ENCODE data around the gene NLGN1.

DNA sequence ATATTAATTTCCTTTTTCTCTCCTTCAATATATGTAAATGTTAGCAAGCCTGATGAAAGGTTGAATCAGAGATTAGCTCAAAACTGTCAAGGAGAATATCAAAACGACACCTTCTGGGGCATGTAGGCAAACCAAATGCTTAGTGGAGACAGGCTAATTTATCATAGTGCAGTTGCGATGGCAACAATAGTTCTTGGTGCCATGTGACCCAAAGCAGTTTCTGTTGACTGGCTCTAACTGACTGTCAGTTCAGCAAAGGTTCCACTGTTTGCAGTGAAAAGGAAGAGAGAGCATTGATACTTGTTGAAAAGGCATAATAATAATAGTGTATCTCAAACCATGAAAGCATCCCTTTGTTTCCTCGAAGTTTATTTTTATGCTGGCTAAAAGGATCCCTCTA is 513.9 kb downstream of the NLGN1 start:
- no peak for TF ChIP-seq ZFP30 (CRISPR knock-in tag; IDR thresholded peaks at IDR 0.05)
- TF ChIP-seq CSDC2 (CRISPR knock-in tag; IDR thresholded peaks at IDR 0.05), result no peak
- TF ChIP-seq ZC3H10 (CRISPR knock-in tag; IDR thresholded peaks at IDR 0.05), result no peak
- TF ChIP-seq TSHZ2 (CRISPR knock-in tag; IDR thresholded peaks at IDR 0.05), result no peak
- TF ChIP-seq PPARA (CRISPR knock-in tag; IDR thresholded peaks at IDR 0.05; ENCODE audit: borderline replicate concordance), result no peak

All from SK-N-SH treated with all-trans-retinoic acid at 6 μM for 48 hours (cell line).